Retina (tissue), 1 donor: Measurements from ENCODE around the gene HSP90B1.

Source experiments
- DNase-seq: peaks from one replicate; pipeline ENCODE4 v3.0.0-alpha.2; 2016

The HSP90B1 gene

DNA sequence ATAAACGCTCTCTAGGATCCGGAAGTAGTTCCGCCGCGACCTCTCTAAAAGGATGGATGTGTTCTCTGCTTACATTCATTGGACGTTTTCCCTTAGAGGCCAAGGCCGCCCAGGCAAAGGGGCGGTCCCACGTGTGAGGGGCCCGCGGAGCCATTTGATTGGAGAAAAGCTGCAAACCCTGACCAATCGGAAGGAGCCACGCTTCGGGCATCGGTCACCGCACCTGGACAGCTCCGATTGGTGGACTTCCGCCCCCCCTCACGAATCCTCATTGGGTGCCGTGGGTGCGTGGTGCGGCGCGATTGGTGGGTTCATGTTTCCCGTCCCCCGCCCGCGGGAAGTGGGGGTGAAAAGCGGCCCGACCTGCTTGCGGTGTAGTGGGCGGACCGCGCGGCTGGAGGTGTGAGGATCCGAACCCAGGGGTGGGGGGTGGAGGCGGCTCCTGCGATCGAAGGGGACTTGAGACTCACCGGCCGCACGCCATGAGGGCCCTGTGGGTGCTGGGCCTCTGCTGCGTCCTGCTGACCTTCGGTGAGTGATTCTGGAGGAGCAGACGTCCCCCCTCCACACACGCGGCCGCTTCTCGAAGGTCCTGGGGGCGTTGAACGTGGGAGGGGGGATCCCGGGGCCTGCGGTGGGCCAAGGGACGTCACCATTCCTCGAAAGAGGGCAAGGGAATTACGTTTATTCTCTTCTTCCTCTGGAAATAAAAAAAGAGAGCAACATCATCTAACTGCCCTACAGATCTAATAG is at the start of gene HSP90B1:
TSS of gene HSP90B1 (plus strand) at position 377 of the 753 bp plus-strand sequence. CDS start at position 483, 106 bp downstream.
- DNase-seq: peak; percentile 99

DNA sequence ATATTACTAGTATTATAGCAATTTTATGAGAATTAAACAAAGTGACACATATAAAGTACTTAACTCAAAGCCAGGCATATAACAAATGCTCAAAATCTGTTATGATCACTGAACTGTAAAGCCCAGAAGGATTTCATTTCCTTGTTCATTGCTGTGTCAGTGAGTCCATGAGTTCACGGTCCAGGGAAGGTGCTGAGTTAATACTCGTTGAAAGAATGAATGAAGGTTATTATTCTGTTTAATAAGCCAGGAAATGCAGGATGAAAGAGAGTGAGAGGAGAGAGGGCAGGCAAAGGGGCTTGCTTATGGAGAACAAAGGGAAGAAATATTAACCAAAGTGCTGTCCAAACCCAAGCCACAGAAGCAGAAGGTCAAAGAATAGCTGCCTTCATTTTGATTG is 48.9 kb upstream of the HSP90B1 start:
- peak; percentile 61 for DNase-seq

DNA sequence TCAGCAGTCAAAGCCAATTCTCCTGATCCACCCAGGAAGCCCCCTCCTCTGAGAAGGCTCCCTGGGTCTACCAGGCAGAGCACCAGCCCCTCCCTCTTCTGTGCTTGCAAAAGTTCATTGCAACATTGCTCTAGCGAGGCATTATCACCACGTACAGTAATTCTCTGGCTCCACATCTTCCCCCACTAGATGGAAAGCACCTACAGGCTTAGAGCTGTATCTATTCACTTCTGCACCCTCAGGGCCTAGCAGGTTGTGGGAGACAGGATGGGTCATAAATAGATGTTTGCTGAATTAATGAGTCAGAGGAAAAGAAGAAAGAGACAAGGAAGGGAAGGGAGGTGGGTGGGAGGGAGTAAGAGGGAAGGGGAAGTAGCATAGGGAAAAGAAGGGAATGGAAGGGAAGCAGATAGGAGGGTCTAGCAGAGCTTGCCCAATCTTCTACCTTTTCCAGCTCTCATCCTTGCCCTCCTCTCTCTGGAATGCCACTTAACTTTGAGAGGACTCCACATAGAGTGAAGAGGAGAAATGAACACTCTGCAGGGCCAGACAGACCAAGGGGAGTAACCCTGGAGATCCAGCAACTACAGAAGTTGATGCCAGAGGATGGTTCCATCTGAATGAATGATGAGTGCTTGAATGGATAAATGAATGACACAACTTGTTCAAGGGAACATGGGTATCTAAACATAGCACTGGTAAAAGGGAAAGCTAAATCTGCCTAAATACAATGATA is 47.2 kb upstream of the HSP90B1 start:
- DNase-seq: no peak

DNA sequence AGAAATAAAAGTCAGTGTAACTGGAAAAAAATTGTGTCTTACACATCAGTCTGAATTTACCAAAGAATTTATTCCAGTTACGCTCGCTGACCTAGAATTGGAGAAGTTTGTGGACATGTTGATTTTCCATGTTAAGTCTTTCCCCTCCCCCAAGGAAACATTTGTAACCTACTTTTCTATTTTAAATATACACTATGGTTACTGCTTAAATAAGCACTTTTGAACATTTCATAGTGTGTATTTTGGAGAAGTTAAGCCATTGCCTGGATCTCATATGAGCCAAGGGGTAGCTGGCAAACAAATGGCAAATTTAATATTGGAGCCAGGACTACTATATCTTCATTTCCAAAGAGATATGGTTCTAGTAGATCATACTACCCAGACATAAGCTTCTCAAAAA is 46.3 kb upstream of the HSP90B1 start:
- DNase-seq: no peak

DNA sequence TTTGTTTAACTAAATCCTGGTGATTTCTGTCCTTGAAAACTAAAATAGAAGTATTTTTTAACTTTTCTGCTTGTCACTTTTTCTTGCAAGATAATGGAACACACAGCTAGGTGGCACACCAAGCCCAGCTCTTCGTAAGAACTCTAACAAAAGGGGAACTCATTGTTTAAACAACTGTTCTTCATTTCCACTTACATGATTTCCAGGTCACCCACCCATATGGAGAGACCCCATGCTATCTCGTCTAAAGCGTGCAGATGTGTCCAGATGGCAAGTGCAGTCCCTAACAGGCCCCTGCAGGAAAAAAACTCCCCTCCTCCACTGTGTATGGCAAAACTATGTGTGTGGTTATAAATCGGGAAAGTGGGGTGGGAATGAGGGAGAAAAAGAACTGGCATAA is 45.9 kb upstream of the HSP90B1 start:
- DNase-seq: peak; percentile 20

DNA sequence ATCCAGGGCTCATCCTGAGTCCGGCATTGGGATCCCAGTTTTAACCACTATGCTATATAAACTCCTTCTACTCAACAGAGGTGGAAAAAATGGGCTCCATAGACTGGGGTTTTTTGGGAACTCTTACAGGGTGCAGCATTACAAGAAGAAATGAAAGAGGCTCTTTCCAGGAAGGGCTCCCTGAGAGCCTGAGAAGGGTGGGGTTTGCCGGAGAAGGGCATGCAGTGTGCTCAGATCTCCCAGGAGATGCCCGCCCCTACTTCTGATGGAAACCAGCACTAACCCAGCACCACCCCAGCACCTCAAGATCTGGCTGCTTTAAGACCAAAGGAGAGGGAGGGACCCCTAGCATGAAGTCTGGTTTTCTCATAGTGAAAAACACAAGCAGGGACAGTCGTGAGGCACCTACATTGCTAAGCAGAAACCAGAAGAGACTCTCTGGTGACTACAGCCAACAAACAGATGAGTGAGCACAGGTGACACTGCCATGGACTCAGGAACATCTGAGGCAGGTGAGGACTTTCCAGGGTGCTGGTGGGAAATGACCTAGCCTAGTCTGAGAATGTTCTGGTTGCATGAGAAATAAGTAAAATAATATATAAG is 43.9 kb upstream of the HSP90B1 start:
- DNase-seq: no peak

DNA sequence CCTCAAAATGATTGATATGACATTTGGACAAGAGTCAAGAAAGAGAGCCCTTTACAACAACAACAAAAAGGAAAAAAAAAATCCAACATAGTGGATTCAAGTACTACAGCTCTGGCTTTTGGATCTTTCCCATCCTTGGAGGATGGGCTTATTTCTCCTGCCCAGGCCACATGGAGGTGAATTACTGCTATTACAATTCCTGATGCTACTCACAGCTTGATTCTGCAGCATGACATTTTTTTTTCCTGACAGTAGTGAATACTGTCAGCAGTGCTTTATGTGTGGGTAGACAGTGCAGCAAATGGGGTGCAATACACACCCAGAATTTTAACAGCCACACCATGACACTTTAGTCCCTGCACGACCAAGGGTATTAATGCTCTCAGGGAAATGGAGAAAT is 42.5 kb upstream of the HSP90B1 start:
- no peak for DNase-seq

DNA sequence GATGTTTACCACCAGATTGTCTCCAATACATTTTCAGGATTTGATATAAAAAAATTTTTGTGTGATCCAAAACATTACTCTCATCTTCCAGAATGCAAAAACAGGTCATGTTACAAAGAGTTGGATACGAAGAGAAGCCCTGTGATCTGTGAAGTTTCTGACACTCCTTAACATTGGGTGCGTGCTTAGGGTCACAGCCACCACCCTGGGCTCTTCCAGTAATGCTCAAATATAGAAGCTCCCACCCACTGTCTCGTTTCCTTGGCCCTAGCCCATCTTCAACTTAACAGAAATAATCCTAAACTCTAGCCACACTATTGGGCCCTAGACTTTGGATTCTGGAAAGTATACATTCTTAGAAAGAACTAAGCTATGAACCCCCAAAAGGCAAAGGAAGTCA is 32.9 kb upstream of the HSP90B1 start:
- no peak for DNase-seq

DNA sequence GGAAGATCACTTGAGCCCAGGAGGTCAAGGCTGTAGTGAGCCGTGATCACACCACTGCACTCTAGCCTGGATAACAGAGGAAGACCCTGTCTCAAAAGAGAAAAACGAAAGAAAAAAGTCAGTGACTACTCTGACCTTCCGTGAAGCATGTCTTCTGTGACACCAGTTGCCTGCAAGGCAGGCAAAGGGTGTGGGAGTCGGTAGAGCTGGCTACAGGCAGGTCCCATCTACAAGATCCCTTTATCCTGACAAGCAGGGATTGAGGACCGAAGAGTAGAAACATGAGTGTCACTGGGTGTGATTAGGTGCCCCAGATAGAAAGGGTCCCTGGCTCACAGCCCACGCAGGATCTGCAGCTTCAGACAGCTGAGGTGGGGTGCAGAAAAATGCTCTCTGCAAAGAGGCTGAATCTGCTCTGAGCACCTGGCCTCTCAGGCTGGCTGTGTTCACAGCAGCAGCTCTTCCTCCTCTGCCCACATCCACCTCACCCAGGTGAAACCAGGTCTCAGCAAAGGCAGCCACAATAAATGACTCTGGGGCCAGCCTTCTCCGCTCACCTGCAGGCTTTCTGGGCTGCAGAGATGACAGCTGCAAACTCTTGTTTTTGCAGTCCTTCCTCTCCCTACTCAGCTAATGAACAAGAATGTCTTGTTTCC is 28.6 kb upstream of the HSP90B1 start:
- no peak for DNase-seq

DNA sequence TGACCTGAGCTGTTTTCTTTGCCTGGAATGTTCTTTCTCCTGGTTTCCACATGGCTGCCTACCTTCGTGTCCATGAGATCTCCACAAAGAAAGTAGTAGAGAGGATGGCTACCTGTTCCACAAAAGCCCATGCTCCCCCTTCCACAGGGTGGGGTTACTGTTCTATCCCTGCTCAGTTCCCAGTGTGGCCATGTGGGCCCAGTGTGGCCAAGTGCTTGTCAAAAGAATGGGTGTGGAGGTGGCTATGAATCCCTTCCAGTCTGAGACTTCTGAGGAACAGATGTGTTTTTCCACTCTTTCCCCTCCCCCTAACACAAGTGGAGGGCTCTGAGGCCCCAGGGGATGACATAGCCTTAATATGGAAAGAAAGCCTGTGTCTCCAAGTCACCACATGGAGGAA is 26.2 kb upstream of the HSP90B1 start:
- DNase-seq: no peak

DNA sequence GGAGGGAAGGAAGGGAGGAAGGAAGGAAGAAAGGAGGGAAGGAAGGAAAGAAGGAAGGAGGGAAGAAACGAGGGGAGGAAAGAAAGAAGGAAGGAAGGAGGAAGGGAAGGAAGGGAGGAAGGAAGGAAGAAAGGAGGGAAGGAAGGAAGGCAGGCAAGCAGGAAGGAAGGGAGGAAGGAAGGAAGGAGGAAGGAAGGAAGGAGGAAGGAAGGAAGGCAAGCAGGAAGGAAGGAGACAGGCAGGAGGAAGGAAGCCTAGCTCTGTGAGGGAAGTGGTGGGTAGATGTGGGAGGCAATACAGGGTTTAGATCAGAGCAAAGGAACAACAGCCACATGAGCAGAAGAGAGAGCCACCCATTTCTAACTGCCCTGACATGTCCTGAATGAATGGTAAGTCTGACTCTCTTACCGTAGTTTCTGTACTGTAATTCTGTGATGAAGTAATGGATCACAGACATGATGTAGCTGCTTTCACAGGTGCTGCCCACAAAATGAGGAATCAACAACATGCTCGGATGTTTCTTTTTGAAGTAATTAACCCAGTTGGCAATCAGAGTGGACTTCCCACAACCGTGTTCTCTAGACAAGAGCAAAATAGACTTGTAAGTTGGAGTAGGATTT is 24.4 kb upstream of the HSP90B1 start:
- DNase-seq: no peak

DNA sequence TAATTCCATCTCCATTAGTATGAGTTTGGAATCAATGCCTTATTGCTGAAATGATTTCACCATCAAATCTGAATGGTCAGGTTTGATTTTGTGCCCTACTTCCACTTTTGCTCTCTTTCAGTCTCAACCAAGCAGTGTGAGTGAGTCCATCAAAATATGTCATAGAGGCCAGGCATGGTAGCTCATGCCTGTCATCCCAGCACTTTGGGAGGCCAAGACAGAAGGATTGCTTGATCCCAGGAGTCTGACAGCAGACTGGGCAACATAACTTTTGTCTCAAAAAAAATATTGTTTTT is 22.0 kb upstream of the HSP90B1 start:
- no peak for DNase-seq

DNA sequence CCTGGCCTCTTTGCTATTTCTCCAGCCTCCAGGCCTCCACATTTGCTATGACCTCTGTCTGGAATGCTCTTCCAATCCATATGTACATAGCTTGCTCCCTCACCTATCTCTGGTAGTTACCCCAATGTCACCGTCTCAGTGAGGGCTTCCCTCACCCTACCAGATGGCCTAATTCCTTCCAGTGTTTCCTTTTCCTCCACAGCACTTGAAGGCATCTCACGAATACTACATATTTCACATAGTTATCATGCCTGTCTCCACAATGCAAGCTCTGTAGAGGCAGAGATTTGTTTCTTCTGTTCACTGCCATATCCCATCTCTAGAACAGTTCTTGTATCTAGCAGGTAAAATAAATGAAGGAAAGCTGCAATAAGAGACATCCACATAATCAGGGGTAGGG is 21.3 kb upstream of the HSP90B1 start:
- no peak for DNase-seq

DNA sequence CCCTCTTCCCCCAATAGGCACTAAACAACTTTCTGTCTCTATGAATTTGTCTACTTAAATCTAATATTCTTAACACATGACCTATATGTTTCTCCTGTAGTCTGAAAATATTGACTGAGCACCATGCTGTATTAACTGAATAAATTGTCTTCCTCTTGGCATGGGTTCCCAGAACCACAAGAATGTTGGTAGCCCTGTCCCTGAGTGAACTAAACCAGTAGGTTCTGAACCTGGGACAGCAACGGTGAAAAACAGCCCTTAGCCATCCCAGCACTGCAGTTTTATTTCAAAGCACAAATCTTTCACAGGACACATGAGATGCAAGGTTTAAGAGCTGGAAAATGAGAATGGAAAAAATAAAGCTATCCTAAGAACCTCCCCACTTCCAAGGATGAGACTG is 20.4 kb upstream of the HSP90B1 start:
- no peak for DNase-seq

DNA sequence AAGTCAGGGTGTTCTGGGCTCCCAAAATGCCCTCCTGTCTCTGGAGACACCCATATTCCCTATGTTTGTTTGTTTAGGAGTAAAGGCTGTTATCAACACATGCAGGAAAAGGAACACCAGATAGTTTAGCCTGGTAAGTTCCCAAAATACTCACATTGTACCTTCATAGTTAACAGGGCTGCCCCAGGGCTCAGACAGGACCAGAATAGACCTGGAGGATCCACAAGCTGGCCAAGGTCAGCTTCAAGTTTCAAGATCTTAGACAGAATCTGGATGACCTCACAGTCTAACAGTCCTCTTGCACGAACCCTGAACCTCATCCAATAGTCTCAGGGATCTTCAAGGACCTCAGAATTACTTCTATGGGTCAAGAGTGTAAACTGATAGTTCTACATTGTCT is 18.1 kb upstream of the HSP90B1 start:
- DNase-seq: no peak

DNA sequence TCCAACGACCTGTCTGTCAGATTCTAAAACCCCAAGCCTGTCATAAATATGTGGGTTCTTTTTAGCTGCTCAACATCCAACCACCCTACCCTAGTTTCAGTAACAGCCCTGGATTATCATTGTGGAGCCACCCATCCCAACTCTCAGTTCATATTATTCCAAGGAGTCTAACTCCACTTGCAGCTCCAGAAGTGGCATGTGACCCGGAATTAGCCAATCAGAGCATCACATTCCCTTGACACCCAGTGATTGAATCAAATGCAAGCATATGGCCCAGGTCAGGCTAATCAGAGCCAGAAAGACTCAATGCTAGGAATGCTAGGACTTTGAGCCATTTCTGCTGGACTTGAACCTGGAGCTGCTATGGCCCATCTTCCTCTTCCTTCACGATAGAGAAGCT is 17.1 kb upstream of the HSP90B1 start:
- no peak for DNase-seq

DNA sequence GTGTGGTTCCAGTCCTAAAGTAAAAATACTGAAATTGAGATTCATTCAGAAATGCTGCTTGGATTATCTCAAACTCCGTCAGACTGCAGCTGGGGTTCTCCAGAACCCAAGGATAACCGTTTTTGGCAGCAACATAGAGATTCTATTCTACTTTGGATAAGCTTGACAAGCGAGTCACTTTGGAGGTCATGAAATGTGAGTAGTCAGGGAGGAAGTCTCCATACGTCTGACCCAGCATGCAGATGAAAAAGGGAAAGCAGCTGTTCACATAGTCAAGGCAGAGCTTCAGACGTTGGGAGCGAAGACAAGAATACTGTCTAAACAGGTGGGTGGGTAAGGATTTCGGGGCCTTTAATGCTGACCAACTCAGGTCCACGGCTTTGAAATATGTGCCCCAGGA is 14.9 kb upstream of the HSP90B1 start:
- DNase-seq: no peak

DNA sequence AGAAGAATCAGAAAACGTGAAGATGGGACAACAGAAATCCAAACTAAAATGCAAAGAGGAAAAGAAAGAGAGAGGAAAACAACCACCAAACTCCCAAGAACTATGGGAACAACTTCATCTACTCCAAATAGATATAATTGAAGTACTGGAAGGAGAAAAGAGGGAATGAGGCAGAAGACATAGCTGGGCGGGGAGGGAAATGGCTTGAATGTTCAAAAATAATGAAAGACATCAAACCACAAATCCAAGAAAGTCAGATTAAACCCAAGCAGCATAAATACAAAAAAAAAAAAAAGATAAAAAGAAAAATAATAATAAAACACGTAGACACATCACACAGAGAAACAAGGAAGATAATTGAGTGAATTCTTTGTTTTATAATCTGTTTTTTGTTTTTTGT is 12.3 kb upstream of the HSP90B1 start:
- no peak for DNase-seq

DNA sequence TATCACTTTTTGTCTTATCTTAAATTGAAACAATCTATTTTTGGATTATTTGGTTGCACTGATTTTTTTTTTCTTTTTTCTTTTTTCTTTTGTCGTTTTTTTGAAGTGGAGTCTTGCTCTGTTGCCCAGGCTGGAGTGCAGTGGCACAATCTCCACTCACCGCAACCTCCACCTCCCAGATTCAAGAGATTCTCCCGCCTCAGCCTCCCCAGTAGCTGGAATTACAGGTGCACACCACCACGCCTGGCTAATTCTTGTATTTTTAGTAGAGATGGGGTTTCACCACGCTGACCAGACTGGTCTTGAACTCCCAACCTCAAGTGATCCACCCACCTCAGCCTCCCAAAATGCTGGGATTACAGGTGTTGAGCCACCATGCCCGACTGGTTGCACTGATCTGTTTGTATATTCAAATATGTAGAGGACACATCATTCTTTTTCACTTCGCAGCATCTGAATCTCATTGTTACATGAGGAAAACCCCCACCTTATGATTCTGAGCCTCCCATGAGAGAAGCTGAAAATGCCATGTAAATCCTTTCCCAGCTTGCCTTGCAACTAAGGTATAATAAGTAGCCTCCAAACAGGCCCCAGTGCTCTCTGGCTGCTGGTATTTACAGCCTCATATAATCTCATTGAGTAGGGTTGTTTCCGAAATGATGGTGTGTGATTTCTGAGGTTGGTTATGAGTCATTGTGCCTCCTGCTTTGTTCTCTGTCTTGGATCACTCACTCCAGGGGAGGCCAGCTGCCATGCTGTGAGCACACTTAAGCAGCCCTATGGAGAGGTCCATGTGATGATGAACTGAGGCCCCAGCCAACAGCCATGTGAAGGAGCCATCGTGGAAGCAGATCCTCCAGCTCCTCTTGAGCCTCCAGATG is 5.2 kb upstream of the HSP90B1 start:
- no peak for DNase-seq

DNA sequence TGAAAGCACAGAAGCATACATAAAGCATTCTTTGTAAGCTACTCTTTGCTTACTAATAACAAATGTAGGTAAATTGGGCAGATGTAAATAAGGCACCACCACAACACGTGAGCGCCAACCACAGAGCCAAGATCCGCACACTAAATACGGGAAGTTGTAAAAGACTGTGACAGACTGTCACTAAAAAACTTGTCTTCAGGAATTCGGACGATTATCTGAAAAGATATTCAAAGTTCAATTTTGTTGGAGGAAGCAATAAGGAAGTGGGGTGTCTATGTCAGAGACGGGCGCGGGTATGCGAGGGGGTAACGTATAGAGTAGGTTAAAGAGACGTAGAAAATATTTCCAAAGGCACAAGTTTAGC is 1.5 kb upstream of the HSP90B1 start:
- DNase-seq: no peak

DNA sequence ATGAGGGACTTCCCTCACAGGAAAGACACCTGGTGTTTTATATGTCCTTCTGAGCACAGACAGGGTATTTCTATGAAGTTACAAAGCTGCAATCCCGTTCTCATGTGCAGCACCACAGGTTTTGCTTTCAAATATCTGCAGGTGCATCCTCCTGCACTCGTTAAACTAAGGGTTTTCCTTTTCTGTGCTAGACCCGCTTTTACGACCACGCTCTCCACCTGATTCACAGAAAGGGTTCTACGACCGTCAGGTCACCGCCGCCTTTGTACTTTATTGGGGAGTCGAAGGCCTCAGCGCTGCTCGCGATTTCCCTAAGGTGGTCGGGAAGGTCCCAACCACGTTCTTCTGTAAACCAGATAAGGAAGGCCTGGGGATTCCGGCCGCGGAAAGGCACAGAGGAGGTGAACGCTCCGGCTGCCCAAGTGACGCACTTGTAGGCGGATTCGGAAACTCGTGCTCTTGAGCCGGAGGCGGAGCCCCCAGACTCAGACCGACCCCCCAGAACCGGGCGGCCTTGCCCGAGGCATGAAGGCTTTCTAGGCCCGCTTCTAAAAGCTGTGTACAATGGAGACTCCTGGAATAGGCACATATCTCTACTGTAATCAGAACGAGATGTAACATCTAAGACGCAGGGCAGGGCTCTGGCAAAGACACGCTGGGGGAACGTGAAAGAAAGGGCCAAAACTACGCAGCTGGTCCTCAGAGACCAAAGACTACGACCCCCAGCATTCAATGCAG is 995 bp upstream of the HSP90B1 start:
- DNase-seq: peak; percentile 96

DNA sequence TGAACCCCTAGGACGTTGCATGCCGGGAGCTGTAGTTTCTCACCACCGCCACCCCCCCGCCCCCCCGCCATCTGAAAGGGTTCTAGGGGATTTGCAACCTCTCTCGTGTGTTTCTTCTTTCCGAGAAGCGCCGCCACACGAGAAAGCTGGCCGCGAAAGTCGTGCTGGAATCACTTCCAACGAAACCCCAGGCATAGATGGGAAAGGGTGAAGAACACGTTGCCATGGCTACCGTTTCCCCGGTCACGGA is 501 bp upstream of the HSP90B1 start:
- no peak for DNase-seq
